ENCODE results near the gene MACROH2A2.
A peak's percentile ranks its signal among the peaks of the same experiment; 100 is the strongest.
"Not testable (repeated sequence)": the region's sequence is repeated elsewhere in the genome, so short reads cannot be mapped to it uniquely, and the experiment has no call there.

MACROH2A2 gene

DNA sequence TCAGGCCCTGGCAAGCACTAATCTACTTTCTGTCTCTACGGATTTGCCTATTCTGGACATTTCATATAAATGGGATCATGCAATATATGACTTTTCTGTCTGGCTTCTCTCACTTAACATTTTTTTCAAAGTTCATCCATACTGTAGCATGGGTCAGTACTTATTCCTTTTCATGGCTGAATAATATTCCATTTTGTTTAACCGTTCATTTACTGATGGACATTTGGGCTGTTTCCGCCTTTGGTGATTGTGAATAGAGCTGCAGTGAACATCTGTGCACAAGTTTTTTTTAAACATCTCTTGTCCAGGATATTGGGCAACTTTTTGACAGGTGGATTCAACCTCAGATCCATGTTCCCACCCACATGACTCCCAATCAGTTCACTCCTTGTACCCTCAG lies 49.0 kb downstream of the MACROH2A2 start:
- DNase-seq (ENCODE audit: low read depth), result no peak

DNA sequence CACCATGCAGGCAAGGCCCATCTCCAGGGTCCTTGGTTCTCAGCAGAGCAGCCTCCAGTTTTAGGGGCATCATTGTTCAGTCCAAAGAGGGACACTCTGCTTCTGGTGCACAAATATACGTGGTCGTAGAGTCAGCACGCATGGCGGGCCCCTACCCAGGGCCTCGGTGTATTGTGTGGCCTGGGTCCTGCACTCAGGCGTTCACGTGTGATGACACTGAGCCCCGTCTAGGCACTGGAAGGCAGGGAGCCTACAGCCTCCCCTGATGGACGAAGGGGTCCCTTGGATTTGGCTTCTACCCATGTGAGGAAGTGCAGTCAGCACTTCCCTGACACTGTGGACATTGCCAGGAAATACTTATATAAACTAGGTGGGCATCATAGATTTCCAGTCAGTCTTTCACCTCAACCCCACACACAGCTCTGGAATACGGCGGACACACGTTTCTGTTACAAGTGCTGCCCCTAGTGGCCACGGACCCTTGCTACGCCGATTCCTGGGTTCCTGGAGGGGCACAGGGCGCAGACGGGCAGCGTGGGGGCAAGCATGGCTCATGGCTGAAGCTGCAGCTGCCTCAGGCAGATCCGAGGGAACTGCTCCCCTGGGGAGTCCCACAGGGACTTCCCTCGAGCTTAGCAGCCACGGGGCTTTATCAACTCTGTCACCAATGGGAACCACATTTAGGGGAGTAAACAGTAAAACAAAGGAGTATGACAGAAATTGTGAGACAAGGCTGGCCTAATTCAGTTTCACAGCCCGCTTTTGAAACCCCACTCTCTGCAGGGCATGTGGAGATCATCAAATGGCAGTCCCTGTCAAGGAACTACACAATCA lies 54.5 kb downstream of the MACROH2A2 start:
- DNase-seq (ENCODE audit: low read depth), result no peak

DNA sequence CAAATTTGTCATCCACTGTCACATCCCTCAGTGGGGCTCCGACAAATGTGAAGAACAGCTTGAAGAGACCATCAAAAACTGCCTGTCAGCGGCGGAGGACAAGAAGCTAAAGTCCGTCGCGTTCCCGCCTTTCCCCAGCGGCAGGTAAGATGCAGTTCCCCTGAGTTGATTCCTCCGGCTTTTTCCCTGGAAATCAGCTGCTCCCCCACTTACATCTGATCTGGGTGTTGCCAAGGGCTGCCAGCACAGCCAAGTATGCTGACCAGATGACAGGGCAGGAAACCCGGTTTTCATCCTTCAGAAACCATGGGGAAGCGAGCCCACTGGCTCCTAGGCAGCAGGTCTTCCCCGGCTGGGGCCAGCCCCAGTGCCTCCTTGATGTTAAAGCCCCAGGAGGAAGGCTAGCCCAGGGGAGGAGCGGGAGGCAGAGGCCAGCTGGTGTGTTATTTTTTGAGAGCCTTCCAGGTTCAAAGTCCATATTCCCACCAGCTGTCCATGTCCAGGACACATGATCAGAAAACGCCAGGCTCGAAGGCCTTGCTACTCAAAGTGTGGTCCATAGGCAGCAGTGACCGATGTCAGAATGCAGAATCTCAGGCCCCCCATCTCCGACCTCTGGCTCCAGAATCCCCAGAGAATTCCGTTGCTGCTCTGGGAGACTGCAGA lies 56.6 kb downstream of the MACROH2A2 start:
- DNase-seq (ENCODE audit: low read depth), result no peak

DNA sequence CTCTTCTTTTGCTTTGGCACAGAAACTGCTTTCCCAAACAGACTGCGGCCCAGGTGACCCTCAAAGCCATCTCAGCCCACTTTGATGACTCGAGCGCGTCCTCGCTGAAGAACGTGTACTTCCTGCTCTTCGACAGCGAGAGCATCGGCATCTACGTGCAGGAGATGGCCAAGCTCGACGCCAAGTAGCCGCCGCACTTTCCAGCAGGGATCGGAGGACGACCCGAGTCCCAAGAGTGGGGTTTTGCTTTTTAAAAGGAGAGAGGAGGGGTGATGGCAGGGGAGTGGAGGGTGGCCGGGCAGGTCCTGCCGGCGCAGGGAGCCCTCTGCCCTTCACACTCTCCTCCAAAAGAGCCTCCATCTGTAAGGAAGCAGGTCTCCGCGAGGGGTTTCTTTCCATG lies 58.9 kb downstream of the MACROH2A2 start:
- no peak for DNase-seq (ENCODE audit: low read depth)

DNA sequence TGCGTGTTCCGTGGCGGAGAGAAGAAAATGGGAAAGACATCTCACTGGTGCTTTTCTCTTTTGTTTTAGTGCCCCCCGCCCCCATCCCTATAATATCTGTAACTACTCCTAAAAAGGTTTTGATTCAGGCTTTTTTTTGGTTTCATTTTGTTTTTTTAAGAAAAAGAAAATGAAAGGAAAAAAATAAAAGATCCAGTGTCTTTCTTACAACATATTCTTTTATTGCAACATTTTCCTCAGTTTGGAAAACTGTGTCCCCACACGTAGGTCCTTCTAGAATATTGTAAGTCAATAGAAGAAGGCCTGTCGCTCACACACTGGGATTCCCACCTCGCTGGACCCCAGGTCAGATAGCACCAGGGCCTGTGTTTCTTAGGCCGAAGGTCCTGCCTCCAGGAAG lies 59.4 kb downstream of the MACROH2A2 start:
- no peak for DNase-seq (ENCODE audit: low read depth)

DNA sequence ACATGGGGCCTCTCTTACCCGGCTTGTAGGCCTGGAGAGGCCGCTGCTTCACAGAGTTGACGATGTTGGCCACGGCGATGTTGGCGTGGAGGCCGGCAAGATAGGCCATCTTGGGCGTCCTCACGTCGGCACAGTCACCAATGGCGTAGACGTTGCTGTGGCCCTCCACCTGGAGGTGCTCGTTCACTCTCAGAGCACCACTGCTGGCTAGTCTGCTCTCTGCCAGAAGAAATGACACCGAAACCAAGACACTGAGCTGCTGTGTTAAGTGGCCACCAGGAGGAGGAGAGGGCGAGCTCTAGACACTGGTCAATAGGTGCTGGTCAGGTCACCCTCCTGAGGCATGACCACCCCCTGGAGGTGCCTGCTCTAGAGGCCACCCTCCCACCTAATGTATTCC lies 62.3 kb downstream of the MACROH2A2 start:
- no peak for DNase-seq (ENCODE audit: low read depth)

DNA sequence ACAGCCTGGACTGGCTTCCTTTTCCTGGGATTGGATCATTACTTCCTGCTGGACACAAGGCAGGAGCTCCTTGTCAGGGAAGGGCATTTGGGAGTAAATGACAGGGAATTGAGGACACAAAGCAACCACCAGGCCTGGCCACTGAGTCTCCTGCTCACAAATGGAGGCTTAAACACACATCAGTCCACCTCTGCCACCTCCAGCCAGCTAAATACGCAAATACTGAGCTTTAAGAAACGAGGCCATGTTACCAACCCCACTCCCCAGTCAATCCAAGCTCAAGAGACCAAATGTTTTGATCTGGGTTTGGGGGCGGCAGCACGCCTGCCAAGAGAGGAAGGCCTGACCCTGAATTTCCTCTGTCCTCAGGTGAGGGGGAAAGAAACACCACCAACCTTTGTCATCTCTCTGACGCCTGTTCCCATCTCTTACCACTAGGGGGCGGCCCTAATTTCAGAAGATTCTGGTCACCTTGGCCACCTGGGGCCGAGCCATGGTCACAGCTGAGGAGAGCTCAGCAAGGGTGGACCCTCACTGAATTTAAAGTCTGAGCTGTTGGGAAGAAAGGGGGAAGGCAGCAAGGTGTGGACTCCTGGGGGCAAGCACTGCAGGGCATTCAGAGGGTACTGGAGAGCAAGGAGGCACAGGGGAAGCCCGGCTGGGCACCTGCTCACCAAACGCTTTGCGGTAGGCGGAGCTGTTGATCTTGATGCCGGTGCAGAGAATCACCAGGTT lies 63.5 kb downstream of the MACROH2A2 start:
- peak; percentile 52 for DNase-seq (ENCODE audit: low read depth)

DNA sequence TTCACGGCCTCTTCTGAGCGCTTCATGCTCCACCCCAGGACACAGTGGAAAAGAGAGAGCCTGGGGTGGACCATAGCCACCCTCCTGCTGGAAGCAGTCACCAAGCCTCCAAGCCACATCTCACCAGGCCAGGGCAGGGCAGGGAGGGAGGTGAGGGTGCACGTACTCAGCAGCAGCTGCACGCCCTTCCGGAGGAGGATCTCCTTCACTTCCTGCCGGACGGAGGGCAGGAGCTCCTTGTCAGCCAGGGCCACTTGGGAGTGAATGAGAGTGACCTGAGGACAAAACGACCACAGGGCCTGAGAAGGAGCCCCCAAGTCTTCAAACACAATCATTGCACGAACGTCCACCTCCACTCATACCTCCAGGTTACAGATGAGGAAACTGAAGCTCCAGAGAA lies 65.0 kb downstream of the MACROH2A2 start:
- no peak for DNase-seq (ENCODE audit: low read depth)

DNA sequence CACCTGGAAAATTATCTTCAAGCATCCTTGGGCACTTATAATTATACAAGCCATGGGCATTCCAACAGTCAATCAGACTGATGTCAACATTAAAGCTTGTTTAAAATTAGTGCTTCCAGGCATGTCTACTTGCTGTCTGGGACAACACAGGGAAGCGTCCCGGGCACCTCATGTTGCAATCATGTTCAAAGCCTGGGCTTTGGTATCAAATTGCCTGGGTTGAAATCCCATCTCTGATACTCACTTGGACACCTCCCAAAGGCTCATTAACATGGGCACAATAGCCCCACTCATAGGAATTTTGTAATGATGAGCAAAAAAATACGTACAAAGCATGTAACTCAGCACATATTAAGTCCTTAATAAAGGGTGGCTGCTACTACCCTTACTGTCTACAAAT lies 65.5 kb downstream of the MACROH2A2 start:
- no peak for DNase-seq (ENCODE audit: low read depth)

DNA sequence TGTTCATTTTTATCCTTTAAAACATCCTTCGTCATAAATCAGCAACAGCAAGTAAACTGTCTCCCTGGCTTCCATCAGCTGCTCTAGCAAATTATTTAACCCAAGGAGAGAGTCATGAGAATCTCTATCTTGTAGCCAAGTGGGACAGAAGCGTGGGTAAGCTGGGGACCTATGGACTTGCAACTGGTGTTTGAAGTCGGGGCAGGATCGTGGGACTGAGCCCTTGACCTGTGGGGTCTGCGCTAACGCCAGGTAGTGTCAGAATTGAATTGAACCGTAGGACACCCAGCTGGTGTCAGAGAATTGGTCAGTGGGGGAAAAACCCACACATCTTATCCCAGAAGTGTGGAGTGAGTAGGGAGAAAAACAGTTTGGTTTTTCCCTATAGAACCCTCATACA lies 66.6 kb downstream of the MACROH2A2 start:
- no peak for DNase-seq (ENCODE audit: low read depth)

DNA sequence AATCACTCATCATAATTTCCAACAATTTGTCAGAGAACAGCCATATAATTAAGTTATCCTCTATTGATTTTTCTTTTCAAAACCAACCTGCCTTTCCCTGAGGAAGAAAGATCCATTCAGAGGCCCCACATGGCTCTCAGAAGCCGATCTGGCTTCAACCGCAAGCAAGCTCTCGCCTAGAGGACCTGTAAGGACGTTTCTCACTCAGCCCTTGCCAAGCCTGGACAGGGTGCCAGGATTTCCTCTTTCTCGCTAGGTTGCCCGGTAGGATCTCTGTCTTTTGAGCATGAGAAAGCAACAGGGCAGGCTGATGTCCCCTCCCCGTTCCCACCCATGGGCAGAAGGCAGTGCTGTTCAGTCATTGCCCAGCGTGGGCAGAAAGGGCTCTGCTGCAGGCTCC lies 67.0 kb downstream of the MACROH2A2 start:
- DNase-seq (ENCODE audit: low read depth), result no peak

DNA sequence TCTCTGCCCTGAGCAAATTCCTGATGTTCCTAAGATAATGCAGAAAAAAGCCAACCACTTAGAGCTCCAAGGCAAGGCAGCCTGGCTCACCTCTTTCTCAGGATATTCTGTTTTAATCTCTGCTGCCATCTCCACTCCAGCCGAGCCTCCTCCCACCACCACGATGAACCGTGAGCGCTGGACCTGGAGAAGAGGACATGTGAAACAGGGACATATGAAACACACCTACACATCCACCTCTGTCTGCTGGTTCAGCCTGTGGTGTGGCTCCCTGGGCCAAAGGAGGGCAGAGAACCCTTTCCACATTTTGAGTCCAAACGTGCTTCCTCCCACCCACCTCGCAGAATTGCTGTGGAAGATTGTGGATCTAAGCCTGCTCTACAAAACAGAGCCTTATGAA lies 67.8 kb downstream of the MACROH2A2 start:
- no peak for DNase-seq (ENCODE audit: low read depth)

DNA sequence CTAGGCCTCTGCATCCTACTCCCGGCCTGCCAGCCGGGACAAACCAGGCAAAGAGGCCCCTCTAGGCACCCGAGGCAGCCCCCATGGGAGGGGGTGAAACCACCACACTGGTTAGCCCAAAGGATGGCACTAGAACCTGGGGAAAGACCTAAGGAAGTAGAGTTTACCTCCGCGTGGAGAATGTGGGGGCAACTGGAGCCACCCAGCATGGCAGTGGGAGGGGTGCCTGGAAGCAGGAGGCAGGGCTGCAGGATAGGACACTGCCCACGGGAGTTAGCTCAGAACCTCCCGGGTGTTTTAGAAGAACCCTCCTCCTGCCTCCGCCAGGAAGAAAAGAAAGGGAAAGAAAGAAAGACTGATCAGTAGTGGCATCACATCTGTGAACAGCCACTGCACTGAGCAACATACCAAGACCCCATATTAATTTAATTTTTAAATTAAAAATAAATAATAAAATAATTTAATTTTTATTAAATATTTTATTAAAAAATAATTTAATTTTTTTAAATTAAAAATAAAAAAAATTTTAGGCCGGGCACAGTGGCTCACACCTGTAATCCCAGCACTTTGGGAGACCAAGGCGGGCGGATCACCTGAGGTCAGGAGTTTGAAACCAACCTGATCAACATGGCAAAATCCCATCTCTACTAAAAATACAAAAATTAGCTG lies 68.8 kb downstream of the MACROH2A2 start:
- no peak for DNase-seq (ENCODE audit: low read depth)

DNA sequence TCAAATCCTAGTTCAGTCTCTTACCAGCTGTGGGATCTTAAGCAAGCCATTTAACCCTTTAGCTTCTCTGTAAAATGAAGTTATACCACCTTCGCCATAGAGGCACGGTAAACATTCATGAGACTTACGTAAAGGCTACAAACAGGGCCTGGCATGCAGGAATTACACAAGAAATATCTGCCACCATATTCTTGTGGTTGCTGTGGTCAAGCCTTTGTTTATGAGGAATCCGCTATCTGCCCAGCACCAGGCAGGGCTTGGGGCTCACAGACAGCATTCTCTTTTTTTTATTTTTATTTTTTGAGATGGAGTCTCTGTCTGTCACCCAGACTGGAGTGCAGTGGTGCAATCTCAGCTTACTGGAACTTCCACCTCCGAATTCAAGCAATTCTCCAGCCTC lies 70.1 kb downstream of the MACROH2A2 start:
- DNase-seq (ENCODE audit: low read depth), result no peak

DNA sequence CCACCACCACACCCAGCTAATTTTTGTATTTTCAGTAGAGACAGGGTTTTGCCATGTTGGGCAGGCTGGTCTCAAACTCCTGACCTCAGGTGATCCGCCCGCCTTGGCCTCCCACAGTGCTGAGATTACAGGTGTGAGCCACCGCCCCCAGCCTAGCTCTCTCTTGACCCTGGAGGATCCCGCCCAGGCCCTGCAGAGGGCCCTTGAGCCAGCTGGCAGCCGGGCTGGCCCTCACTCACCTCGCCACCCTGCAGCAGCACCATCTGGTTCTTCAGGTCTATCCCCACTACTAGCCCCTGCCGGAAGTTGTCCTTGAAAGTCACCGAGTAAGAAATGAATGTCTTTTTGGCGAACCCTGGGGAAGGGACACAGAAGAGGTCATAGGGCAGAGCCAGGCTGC lies 70.5 kb downstream of the MACROH2A2 start:
- DNase-seq (ENCODE audit: low read depth), result not testable (repeated sequence)

DNA sequence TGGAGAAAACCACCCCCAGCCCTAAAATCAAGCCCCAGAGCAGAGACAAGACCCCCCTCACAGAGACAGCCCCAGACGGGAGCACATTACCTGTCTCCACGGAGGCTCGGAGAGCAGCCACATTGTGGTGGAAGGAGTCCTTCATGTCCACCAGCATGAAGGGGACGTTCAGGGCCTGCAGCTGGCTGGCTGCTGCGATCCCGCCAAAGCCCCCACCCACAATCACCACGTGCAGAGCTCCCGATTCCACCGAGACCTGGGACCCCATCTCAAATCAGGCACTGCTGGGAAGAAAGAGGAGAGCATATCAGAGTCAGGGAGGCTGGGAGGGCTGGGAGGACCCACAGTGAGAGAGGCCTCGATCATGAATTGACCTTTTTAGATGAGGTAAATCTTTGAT lies 71.2 kb downstream of the MACROH2A2 start:
- no peak for DNase-seq (ENCODE audit: low read depth)

DNA sequence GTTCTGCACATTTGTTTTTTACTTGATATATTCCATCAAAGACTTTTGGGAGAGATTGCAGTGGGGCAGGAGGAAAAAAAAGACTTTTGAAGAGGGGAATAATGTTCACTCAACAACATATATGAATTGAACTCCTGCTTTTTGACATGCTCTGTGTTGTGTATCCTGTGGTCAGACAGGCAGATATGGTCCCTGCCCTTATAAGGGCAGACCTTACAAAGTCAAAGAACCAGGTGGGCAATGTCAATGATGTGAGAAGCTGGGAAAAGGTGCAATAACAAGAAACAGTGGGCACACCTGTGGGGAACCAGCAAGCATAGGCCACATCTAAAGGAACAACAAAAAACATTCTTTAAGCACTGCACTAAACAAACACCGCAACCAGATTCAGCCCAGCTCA lies 71.8 kb downstream of the MACROH2A2 start:
- DNase-seq (ENCODE audit: low read depth), result no peak

DNA sequence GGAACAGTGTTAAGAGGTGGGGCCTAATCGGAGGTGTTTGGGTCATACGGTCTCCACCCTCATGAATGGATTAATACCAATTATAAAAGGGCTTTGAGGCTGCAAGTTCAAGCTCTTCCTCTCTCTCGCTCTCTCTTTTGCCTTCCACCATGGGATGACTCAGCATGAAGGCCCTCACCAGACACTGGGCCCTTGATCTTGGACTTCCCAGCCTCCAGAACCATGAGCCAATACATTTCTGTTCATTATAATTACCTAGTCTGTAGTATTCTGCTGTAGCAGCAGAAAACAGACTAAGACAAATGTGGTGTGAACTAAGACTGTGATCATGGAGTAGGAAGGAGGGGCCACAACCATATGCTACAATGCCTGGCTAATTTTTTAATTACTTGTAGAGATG lies 72.3 kb downstream of the MACROH2A2 start:
- DNase-seq (ENCODE audit: low read depth), result no peak

DNA sequence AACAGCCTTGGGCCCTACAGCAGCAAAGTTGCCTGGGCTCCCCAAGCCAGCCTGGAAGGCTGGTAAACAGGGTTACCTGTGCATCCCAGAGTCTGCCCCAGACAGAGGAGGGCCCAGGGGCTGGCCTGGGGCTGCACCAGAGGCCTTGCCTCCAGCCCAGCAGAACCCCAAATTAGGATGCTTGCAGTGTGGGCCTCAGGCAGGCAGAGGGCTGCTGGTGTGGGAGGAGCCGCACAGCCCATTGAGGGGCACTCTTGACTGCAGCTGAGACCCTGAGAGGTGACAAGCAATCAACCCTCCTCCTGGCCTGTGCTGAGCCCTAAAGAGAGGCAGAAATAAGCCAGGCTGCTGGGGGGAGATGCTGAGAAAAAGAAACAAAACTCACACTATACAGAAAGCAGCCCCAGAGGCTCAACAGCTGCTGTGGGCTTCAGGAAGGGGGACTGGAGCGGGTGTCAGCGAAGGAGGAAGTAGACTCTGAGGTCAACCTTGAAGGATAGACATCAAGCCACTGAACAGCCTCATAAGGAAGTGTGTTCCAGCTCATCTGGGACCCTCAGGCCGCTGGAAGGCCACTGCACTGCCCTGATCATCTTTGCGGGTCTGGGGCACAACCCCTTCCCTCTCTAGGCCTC lies 73.4 kb downstream of the MACROH2A2 start:
- no peak for DNase-seq (ENCODE audit: low read depth)

DNA sequence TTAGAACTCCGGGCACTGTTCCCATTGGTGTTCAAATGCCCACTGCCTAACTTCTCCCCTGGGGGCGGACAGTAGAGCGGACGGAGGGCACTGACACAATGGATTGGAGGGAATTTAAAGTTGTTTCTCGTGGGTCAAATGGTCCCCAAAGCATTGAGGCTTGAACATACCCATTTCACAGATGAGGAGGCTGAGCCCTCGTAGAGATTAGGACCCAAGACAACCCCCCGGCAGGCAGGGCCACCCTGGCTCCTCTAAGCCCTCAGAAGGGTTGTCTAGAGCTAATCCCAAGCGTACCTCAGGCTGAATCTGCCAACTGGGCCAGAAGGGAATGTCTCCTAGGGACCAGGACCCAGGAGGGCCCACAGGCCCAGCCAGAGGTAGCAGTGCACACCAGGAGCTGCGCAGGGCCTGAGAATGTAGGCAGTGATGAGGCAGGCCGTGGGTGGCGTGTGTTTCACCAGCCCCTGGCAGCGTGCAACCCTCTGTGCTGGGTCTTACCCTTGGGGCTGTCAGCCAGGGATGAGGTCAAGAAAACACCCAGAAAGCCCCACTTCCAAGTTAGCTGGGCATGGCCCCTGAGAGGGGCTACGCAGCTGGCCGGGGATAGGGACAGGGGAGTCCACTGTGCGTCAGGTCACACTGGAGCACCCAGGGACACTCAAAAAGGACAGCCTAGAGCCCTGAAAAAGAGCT lies 74.2 kb downstream of the MACROH2A2 start:
- DNase-seq (ENCODE audit: low read depth), result no peak

DNA sequence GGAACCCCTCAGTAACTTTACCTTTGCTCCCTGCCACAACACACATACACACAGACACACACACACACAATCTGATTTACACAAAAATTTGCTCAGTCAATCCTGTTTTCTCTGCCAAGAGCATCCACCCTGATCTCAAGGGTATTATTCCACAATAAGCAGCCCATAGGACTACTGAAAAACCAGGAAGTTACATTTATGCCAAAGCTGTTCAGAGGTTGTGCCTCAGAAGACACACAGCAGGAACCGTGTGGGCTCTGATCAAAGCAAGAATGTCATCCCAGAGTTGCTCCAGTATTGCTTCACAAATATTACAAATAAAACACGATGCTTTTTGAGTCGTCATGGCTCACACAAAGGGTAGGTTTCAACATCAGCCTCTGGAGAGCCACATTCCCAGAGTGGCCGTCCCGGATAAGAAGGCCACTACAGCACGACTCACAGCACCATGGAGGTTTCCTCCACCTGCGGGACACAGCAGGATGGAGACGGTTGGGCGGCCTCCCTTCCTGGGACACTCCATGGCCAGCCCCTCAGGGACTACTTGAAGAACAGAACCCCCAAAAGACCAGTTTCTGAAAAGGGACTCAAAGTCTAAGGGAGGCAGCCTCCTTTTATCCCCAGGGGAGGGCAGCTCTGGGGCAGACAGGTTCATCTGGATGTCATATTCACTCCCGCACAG lies 78.4 kb downstream of the MACROH2A2 start:
- DNase-seq (ENCODE audit: low read depth), result no peak

Data from activated gamma-delta T cell treated with anti-CD3 and anti-CD28 coated beads, Interleukin-2, amount 50 U/mL, for 16 hours (primary cell).